Raji (cell line): Measurements from ENCODE around the gene TRHDE.

Experiments used
- POLR2A ChIP-seq: IDR thresholded peaks from 2 replicates; pipeline ENCODE4 v1.6.1; 2011; ENCODE audit warnings: low read depth, low read length, control low read depth; ENCODE audit not compliant: insufficient read depth

Gene TRHDE

GRCh38 chr12:72271451-72272090, 599 bp upstream of the TRHDE start:
- TF ChIP-seq POLR2A, result no peak

- TF ChIP-seq POLR2A, result no peak
These were observed 745 bp downstream of the TRHDE start for GRCh38 chr12:72272731-72273498.

- no peak for TF ChIP-seq POLR2A
These were observed 1.3 kb downstream of the TRHDE start for GRCh38 chr12:72273499-72273837.

GRCh38 chr12:72273851-72274351, 1.7 kb downstream of the TRHDE start:
- no peak for TF ChIP-seq POLR2A

GRCh38 chr12:72274931-72275330, 2.8 kb downstream of the TRHDE start:
- TF ChIP-seq POLR2A, result no peak

- no peak for TF ChIP-seq POLR2A
These were observed 3.4 kb downstream of the TRHDE start for GRCh38 chr12:72275526-72275925.

- no peak for TF ChIP-seq POLR2A
These were observed 4.1 kb downstream of the TRHDE start for GRCh38 chr12:72276181-72276805.

GRCh38 chr12:72277415-72277814, 5.2 kb downstream of the TRHDE start:
- TF ChIP-seq POLR2A, result no peak

- TF ChIP-seq POLR2A, result no peak
These were observed 6.7 kb downstream of the TRHDE start for GRCh38 chr12:72278894-72279293.

- TF ChIP-seq POLR2A, result no peak
These were observed 9.0 kb downstream of the TRHDE start for GRCh38 chr12:72281126-72281525.

GRCh38 chr12:72282721-72283120, 10.6 kb downstream of the TRHDE start:
- TF ChIP-seq POLR2A, result no peak

- no peak for TF ChIP-seq POLR2A
These were observed 13.7 kb downstream of the TRHDE start for GRCh38 chr12:72285861-72286260.

- no peak for TF ChIP-seq POLR2A
These were observed 14.4 kb downstream of the TRHDE start for GRCh38 chr12:72286526-72286925.

- TF ChIP-seq POLR2A, result no peak
These were observed 16.3 kb downstream of the TRHDE start for GRCh38 chr12:72288436-72288835.

- TF ChIP-seq POLR2A, result no peak
These were observed 16.7 kb downstream of the TRHDE start for GRCh38 chr12:72288911-72289310.

- TF ChIP-seq POLR2A, result no peak
These were observed 17.5 kb downstream of the TRHDE start for GRCh38 chr12:72289633-72290032.
